HG03175 (cell line): ENCODE results near the gene SLC66A2.
"Not testable (repeated sequence)": the region's sequence is repeated elsewhere in the genome, so short reads cannot be mapped to it uniquely, and the experiment has no call there.

Experiments used
- ATAC-seq: cut with Tn5 transposase; IDR thresholded peaks from one replicate; pipeline ENCODE4 v1.9.1; 2021; ENCODE audit warnings: mild to moderate bottlenecking, moderate library complexity; ENCODE audit not compliant: unreplicated experiment

Gene SLC66A2

DNA sequence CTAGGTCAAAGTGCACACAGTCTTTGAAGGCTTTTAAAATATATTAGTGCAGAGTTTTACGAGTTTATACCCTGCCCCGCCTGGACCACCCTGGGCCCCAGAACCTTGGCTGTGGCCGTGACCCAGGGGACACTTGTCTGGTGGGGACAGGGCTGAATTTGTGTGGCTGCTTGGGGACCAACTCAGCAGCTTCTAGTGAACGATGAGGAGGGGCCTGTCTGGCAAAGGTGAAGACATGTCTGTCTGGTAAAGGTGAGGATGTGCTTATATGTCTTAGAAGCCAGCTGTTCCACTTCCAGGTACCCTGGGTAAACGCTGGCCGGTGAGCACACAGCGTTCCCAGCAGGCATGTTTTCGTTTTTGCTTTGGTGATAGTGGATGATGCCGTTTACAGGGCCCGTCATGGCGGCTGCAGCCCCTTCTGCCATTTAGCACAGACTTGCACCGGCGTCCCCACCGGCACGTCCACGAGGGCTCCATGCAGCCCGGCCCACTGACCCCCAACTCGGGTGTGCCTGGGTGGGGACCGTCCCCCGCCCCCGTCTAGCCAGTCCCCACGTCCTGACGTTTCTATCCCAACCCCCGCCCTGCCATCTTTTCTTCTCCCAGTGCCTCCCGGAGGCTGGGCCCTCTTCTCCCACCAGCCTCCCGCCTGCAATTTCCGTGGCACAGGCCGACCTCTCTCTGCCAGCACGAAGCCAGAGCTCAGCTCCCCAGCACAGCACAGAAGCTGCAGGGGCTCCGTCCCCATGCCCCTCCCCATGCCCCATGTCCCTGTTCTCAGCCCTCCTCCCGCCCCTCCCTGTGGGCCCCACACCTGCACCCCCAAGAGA is 67.8 kb downstream of the SLC66A2 start:
- no peak for ATAC-seq

DNA sequence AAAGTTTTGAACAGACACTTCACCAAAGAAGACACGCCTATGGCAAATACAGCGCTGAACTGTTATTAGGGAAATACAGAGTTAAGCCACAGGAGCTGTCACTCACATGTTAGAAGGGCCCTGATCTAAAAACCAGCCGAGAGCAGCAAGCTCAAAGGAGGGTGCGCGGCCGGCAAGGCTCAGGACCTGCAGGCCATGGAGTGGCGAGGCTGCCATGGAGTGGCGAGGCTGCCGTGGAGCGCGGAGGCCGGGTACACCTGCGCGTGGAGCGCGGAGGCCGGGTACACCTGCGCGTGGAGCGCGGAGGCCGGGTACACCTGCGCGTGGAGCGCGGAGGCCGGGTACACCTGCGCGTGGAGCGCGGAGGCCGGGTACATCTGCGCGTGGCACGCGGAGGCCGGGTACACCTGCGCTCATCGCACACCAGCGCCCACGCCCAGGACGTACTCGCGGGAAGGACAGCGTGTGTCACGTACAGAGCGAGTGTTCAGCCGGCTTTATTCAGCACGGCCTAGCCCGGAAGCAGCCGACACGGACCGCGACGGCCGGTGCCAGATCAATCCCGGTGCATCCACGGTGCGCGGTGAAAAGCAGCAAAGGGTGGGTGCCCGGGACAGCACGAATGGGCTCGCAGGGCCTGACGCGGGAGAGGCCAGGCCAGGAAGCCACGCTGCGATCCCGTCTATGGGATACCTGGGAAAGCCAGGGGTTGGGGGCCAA is 68.8 kb downstream of the SLC66A2 start:
- ATAC-seq, result no peak

DNA sequence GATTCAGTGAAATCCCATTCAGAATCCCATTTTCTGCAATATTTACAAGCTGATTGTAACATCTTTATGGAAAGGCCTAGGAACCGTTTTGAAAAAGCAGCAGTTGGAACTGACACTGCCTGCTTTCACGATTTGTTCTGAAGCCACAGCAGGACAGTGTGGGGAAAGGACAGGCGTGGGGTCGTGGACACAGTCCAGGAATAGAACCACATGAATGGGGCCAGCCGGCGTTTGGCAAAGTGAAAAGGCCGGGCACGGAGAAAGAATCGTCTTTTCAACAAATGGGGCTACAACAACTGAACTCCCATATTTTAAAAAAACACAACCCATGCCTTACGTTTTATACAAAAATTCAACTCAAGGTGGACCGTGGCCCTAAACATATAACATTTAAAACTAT is 69.8 kb downstream of the SLC66A2 start:
- no peak for ATAC-seq

DNA sequence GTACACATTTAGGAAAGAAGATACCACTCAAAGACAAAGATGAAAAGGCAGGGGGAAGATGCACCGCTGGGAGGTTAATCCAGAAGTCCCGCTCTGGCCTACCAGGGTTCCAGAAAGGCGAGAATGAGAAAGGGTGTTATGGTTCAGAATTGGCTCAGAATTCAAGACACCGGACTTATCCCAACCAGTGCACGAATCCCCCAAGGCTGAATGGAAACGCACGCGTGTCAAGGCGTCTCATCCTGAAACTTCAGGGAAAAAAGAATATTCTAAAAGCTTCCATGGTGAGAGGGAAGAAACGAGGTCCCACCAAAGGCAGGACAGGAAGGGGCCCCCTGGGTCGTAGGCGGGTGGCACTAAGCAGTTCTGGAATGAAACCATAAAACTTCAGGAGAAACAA is 71.9 kb downstream of the SLC66A2 start:
- no peak for ATAC-seq

DNA sequence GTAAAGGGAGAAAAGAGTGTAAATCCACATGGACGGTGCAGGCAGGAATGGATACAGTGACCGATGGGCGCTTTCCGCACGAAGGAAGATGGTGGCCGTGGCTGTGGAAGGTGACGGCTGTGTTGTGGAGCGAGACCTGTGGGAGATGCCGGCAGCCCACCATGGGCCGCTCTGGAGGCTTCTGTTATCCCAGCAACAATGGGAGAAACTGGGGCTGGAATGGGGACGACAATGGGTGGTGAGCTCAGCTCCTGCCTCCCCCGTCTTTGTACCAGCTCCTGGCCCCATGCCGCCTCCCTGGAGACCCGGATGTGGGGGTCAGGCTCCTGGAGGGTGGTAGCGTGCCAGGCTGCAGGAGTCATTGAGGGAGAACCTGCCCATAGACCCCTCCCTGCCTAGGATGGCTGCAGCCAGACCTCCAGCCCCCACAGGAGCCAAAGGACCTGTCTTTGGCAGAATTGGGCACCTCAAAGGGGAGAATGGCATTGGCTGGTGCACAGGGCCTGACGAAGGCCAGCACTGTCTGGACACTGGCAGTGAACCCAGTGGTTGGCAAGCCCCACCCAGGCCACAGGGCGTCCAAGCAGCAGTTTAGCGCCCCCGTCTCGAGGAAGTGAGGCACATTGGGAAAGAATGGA is 72.6 kb downstream of the SLC66A2 start:
- ATAC-seq, result no peak

DNA sequence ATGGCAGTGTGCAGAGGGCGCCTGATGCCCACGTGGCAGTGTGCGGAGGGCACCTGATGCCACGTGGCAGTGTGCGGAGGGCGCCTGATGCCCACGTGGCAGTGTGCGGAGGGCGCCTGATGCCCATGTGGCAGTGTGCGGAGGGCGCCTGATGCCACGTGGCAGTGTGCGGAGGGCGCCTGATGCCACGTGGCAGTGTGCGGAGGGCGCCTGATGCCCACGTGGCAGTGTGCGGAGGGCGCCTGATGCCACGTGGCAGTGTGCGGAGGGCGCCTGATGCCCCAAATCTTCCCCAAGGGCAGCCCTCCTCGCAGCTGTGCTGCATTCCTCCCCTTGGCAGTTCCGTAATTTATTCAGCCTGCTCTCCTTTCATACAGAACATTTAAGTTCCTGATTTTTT is 73.2 kb downstream of the SLC66A2 start:
- not testable (repeated sequence) for ATAC-seq

DNA sequence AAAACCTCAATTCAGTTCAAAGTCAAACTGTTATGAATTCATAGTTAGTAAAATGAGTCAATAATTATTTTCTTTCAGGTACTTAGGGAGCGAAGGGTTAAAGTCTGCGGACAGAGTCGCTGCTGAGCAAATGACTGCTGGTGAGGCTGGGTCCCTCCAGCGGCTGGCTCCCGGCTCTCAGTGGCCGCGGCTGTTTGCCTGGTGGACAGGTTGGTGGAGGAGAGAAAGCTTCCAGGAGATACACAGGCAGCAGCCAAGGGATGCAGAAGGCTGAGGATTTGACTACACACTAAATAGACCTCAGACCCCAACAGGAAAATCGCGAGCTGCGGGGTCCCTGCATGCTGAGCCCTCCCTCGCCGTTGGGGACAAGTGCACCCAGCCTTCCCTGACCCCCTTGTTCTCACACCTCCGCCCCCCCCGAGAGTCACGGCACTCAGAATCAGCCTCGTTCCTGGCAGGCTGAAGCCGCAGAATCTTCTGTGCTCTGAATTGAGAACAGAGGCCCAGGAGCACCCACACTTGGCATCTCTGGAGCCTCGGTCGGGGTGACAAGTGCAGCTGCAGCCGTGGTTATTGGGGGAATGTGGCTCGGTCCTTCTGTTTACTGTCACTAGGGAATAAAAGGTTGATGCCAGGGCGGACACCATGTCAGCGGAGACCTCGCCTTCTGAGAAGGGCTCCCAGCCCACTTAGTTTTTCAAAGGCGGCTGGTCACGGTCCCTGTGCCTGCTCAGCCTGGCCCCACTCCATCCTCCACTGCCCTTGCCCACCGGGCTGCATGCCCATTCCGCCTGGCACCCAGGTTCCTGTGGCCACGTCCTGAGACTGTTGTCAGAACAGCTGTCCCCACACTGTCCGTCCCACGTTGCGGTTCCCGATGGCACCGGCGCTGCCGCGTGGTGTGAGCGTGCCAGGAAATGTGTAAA is 74.0 kb downstream of the SLC66A2 start:
- ATAC-seq, result no peak

DNA sequence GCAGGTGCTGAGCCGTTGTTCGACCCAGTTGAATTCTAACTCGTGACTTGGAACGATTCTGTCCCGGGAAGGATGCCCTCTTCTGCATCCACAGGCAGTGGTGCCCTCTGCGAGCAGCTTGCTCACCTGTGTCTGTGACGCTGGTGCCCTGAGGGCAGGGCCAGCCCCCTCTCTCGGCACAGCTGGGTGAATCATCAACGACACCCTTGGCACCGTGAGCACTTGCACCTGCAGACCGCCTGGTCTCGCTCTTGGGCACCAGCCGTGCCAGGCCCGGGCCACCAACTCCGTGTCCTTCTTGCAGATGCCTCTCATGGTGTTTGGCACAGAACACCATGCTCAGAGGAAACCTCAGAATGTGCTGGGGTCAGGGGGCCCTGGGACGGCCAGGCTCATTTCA is 75.0 kb downstream of the SLC66A2 start:
- no peak for ATAC-seq

DNA sequence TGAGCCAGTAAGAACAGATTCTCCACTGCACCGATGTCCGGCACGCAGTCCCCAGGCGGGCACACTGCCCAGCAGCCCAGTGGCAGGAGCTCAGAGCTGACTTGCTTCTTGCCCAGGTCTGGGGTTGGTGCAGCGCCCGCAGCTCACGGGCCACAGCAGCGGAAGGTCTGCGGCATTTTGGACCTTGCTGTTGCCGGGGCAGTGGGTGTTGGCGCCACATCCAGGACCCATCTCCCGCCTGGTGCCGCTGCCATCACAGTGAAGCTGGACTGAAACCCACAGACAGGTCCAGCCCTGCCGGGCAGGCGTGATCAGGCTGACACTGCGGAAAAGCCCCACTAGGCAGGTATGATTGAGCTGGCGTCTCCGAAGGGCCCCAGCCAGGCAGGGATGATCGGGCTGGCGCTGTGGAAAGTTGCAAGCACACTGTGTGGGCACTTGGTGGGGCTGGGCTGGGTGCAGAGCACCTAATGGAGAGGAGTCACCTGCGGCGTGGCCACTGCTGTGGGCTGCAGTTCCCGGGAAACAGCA is 75.5 kb downstream of the SLC66A2 start:
- no peak for ATAC-seq

DNA sequence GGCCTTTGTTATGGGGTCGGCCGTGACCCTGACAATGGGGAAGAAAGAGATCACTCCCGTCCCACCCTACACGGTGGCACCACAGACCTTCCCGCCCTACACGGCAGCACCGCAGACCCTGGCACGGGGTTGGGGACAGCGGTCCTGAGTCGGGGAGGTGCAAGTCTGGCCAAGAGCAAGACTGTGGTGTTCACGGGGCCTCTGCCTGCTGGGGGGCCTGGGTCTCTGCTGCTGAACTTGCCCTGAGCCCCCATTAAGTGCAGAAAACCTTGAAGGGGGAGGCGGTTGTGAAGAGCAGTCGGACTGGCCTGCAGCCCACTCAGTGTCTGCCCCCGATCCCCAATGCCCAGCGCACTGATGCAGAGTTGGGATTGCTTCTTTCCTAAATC is 75.9 kb downstream of the SLC66A2 start:
- no peak for ATAC-seq

DNA sequence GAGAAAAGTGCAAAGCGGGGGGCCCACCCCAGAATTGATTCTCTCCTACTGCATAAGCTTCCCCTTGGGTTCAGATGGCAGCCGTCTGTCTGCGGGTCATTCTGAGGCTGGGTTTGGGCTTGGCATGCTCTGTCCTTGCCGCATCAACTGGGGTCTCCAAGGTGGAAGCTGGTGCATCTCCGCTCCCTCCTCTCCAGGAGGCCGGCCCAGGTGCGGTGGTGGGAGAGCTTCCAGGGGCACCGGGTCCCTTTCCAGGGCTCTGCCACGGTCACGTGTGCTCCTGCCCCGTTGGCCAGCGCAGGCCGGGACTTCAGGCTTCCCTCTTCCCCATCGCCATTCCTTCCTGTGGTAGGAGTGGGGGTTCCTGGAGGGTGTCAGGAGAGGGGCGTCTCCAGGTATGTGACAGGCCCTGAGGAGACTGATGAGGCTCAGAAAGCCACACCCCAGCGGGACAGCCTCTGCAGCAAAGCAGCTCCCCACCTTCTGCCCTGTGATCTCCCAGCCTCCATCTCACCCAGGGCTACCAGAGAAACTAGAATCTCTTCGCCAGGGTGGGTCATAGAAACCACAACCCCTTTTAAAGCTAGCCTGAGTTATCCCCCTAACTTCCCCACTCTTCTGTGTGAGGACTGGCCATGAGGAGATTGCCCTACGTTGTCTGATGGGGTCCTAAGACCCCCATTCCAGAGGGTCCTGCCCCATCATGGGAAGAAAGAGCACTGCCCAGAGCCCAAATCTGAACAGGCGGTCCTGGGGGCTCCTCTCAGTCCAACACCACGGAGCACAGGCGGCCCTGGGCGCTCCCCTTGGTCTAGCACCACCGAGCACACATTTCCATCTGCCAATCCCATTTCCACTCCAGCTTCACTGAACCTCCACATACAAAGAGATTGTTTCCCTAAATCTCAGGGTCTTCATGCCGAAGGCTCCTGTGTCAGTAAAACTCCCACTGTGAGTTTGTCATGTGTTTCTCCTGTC is 76.6 kb downstream of the SLC66A2 start:
- ATAC-seq, result no peak

DNA sequence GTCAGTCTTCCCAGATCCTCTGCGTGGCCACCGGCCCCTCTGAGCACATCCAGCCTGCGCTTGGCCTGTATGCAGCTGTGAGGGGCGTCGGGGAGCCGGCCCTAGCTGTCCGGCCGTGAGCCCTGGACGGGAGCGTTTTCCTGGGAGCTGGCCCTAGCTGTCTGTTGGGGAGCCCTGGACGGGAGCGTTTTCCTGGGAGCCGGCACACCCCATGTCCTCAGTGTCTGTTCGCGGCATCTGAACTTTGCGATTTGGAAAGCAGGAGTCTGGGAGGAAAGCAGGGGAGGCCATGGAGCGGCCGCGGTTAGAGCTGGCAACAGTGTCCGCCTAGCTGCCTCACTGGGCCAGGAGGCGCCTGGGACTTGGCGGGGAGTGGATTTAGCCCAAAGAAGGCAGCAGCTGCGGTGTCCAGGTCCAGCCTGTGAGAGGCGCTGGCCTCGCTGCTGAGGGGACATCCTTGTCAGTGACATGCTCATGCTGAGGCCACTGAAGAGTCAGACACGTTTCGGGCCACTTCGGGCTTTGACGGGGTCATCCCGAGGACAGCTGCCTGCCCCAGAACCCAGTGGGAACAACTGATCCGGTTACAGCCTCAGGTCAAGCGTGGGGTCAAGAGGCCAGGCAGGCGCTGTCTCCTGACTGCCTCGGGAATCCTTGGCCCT is 77.9 kb downstream of the SLC66A2 start:
- no peak for ATAC-seq

DNA sequence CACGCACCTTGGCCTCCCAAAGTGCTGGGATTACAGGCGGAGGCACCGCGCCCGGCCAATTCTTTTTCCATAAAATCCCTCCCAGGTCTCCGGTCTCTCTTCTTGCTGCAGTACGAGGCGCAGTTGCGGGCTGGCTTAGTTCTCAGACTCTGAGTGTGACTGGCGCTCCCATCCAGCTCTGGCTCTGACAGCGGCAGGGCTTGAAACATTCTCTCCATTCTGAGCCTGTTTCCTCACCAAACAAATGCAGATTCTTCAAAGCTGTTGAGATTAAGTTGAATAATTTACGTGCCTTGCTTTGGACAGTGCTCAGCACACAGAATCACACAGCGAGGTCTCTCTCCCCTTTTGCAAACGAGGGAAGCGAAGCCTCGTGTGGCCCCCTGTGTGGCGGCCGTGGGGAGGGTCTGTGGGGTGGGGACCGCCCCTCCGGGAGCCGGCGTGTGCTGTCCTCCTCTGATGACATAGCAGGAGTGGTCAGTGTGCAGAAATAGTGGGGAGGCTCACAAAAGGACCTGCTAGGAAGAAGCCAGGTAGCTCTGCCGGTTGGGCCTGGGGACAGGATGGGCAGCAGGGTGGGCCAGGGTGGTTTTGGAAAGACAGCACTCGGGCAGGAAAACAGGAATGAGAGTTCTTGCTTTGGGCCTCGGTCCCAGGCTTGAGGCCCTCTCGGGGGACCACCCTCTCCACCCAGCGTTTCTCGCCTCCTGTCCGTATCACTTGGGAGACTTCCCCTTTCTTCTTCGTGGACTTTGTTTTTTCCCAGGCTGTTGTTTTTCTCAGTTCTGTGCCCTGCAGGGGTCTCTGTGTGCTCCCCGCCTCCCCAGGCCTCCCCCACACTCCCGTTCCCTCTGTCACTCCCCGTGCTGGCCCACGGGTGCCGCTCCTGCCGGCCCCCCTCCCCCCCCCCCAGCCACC is 78.7 kb downstream of the SLC66A2 start:
- no peak for ATAC-seq

DNA sequence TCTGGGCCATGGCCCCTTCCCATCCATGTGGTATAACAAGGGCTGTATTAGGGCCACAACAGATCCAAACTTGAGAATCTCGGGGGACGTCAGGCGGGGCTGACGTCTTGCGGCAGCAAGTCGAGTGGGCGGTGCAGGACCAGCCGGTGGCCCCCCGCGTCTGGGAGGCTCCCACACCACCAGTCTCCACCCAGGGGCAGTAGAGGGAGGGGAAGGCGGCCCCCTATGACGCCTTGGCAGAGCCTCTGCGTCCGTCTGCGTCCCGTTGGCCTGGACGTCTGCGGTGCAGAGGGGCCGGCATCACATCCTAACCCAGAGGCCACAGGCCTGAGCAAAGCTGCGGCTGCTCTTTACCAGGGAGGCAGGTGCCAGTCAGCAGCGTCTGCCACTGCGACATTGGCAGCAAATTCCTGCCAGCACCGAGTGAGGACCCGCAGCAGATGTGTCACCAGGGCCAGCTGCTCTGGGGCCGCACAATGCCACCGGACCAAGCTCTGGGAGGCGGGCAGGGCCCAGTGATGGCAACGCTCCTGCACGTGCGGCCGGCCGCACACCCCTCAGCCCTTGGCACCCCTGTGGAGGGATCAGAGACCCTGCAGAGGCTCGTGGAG is 79.9 kb downstream of the SLC66A2 start:
- ATAC-seq, result no peak

DNA sequence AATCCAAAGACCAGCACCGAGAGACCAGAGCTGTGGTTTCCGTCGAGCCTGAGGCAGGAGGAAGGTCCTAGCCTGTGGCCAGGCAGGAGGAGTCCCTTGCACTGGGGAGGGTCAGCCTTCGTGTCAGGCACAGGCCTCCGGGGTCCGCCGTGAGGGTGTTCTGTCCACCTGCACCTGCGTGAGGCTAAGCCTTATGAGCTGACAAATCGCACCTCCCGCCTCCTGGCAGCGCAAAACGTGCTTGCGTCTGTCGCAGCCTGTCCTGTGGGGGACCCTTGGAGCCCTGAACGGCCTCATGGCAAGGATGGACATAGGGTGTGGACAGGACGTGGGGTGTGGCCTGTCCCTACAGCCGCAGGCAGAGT is 80.4 kb downstream of the SLC66A2 start:
- ATAC-seq, result no peak

DNA sequence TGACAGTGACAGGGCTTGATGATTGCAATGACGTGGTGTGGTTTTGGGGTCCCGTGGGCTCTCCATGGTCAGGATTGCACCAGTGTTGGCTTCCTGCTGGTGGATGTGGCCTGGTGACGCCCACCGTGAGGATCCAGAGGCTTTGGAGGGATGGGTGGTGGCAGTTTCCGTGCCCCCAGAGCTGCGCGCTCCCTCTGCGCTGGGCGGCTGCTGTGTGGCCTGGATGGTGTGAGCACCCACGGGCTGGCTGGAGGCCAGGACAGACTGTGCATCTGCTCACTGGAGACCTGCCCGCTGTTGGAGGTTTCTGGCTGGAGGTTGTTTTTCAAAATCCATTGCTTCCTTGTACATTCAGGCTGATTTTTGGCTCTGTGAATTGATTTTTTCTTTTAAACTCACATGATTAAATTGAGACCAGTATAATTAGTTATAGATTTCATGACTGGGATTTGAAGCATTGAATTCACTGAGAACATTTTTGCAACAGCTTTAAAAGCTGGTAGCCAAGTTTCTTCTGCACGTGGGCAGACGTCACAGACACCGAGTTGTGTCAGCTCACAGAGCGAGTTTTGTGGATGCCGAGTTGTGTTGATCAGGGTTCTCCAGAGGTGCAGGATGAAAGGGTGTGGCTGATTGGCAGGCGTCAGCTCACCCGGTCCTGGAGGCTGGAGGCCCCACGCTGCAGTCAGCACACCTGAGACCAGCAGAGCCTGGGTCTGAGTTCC is 81.0 kb downstream of the SLC66A2 start:
- no peak for ATAC-seq
